ENCODE measurements around the gene CKMT2.

DNA sequence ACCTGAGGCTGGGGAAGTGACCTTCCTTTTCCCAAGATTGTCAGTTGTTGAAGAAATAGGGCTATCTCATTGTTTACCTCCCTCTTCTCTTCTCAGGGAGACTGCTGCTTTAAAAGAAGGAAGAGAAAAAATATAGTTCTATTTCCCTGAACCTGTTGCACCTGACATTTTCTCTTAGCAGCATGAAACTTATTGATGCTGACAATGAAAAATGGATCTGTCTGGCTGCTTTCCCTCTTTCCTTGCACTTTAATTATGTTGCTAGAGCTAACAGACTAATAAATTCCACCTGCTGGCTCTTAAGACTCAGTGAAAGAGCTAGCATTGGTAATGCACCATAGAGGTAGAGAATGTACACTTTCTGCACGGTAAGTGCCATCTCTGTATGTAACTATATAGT is 6.2 kb upstream of the CKMT2 start:
- TF ChIP-seq CREB1 (CRISPR knock-in tag; IDR thresholded peaks at IDR 0.05; ENCODE audit: low read depth) (no peak), EZH2phosphoT487 (IDR thresholded peaks at IDR 0.05; ENCODE audit: unreplicated experiment) (no peak)

All from GM23338 (cell line).